Measurements from ENCODE around the gene CKLF.

DNA sequence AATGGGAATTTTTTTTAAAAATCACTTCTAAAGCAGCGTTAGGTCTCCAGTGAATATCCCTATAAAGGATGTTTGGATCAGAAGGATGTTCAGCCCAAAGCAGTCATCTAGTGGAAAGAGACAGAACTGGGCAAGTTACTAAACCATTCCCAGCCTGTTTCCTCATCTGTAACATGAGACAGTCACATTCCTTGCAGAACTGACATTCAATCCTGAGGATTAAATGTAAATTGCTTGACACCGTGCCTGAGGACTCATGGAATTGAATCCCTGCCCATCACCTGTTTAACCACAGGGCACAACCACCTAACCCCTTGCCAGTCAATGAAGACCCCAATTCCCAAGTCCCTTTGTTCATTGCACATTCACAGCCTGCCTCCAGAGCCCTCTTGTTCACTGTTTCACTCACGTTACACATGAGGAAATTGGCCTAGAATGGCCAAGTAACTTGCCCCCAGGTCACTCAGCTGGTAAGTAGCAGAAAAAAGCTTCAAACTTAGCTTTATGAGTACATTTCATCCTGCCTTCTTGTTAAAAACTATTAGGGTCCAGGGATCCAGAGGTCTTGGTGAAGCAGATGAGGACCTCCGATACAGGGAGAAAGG lies 28.3 kb downstream of the CKLF start:
- TF ChIP-seq, protein P1, sequence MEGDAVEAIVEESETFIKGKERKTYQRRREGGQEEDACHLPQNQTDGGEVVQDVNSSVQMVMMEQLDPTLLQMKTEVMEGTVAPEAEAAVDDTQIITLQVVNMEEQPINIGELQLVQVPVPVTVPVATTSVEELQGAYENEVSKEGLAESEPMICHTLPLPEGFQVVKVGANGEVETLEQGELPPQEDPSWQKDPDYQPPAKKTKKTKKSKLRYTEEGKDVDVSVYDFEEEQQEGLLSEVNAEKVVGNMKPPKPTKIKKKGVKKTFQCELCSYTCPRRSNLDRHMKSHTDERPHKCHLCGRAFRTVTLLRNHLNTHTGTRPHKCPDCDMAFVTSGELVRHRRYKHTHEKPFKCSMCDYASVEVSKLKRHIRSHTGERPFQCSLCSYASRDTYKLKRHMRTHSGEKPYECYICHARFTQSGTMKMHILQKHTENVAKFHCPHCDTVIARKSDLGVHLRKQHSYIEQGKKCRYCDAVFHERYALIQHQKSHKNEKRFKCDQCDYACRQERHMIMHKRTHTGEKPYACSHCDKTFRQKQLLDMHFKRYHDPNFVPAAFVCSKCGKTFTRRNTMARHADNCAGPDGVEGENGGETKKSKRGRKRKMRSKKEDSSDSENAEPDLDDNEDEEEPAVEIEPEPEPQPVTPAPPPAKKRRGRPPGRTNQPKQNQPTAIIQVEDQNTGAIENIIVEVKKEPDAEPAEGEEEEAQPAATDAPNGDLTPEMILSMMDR (IDR thresholded peaks at IDR 0.05), result no peak
- TF ChIP-seq POLR2A (IDR thresholded peaks at IDR 0.05), result no peak
